Endodermal cell (in vitro differentiated cells): ENCODE data around the gene F2RL3. TPM values are rescaled to one million over a fixed set of nuclear protein-coding genes. Genes with fewer than 3 reads are reported as not detected.

Experiments
- DNase-seq: peaks from one replicate; pipeline ENCODE4 v3.0.0-alpha.2; 2017
- H3K27ac ChIP-seq: 2 replicates; pipeline ENCODE4 v1.5.1; 2013; ENCODE audit warnings: mild to moderate bottlenecking, low read depth, low read length, moderate library complexity
- H3K27me3 ChIP-seq: 2 replicates; pipeline ENCODE4 v1.6.1; 2013; ENCODE audit warnings: mild to moderate bottlenecking, low read length, moderate library complexity; ENCODE audit not compliant: insufficient read depth, control insufficient read depth, poor library complexity, severe bottlenecking
- H3K36me3 ChIP-seq: 2 replicates; pipeline ENCODE4 v1.7.0; 2013; ENCODE audit warnings: mild to moderate bottlenecking, low read length, moderate library complexity; ENCODE audit not compliant: control insufficient read depth, insufficient read depth
- H3K4me1 ChIP-seq: one replicate; pipeline ENCODE4 v1.7.0; 2013; ENCODE audit warnings: low read length; ENCODE audit not compliant: control insufficient read depth, insufficient read depth
- H3K4me3 ChIP-seq: 2 replicates; pipeline ENCODE4 v1.5.1; 2013; ENCODE audit warnings: mild to moderate bottlenecking, low read length, moderate library complexity
- H3K9ac ChIP-seq: 2 replicates; pipeline ENCODE4 v1.6.1; 2013; ENCODE audit warnings: mild to moderate bottlenecking, low read length, moderate library complexity; ENCODE audit not compliant: poor library complexity, severe bottlenecking; ENCODE audit errors: extremely low read depth
- H3K9me3 ChIP-seq: 2 replicates; pipeline ENCODE4 v1.6.1; 2013; ENCODE audit warnings: mild to moderate bottlenecking, low read length, moderate library complexity; ENCODE audit not compliant: control insufficient read depth
- H3K27ac Mint-ChIP-seq: 2 replicates; pipeline ENCODE4 v1.8.0; 2020; ENCODE audit warnings: mixed read lengths
- H3K27me3 Mint-ChIP-seq: 2 replicates; pipeline ENCODE4 v1.8.0; 2021; ENCODE audit warnings: mild to moderate bottlenecking, mixed read lengths; ENCODE audit not compliant: insufficient read depth
- H3K36me3 Mint-ChIP-seq: 2 replicates; pipeline ENCODE4 v1.8.0; 2020; ENCODE audit warnings: low read depth, mixed read lengths
- H3K4me1 Mint-ChIP-seq: 2 replicates; pipeline ENCODE4 v1.8.0; 2020; ENCODE audit warnings: mixed read lengths
- H3K4me3 Mint-ChIP-seq: 2 replicates; pipeline ENCODE4 v1.8.0; 2020; ENCODE audit warnings: mild to moderate bottlenecking, moderate library complexity, mixed read lengths
- H3K9me3 Mint-ChIP-seq: 2 replicates; pipeline ENCODE4 v1.8.0; 2020; ENCODE audit warnings: mild to moderate bottlenecking, mixed read lengths
- CTCF ChIP-seq: fragments of 200-600 bp; sonication (generic); conservative IDR thresholded peaks from 2 replicates; pipeline ENCODE4 v1.5.0; 2021; ENCODE audit warnings: antibody characterized with exemption, mild to moderate bottlenecking
- WGBS, 2 experiments: methylation state at CpG; one replicate each; pipeline versions ENCODE4 v1.1.5 to v1.1.7; 2013; ENCODE audit warnings: missing lambda C conversion rate in 2 of 2, mixed read lengths in 1 of 2; ENCODE audit not compliant: insufficient coverage in 1 of 2, insufficient read length in 1 of 2; 5-methylcytosine and 5-hydroxymethylcytosine counted together
- total RNA-seq, 2 donors: library from RNA; stranded (reverse); fragmentation: NEBNext Ultra II Directional in 1 of 2; extraction: Animal tissue kit (Norgen Biotek cat#: 25700) in 1 of 2; gene quantifications; 2 replicates in 1 of 2; 3 replicates in 1 of 2; pipeline ENCODE4 v1.2.1, GENCODE V29; 2021

The F2RL3 gene
- total RNA-seq, 2 donors from 2014 or later, result not detected

GRCh38 chr19:16901491-16902175, 12.8 kb downstream of the F2RL3 start:
- Histone ChIP-seq H3K9me3 (no peaks in the 10 kb centered on the region), H3K4me3 (no peak overlapping the region), H3K9ac (no peak overlapping the region), H3K36me3 (no peaks in the 10 kb centered on the region), H3K27me3 (peaks cover 17% of the 10 kb centered on the region), H3K27ac (no peak overlapping the region), H3K4me1 (no peaks in the 10 kb centered on the region)
- TF ChIP-seq CTCF, result no peak
- H3K36me3 Mint-ChIP-seq, result no peaks in the 10 kb centered on the region
- no peak overlapping the region for H3K27ac Mint-ChIP-seq
- no peaks in the 10 kb centered on the region for H3K4me1 Mint-ChIP-seq
- H3K27me3 Mint-ChIP-seq, result peaks cover 19% of the 10 kb centered on the region
- no peak overlapping the region for H3K4me3 Mint-ChIP-seq
- WGBS, 2 experiments, result 90 to 92% methylated on average over 13 to 19 of the region's 19 CpGs
- no peak for DNase-seq
- H3K9me3 Mint-ChIP-seq, result no peaks in the 10 kb centered on the region

- Mint-ChIP-seq H3K27me3 (peaks cover 19% of the 10 kb centered on the region), H3K9me3 (no peaks in the 10 kb centered on the region), H3K4me3 (no peak overlapping the region), H3K27ac (no peak overlapping the region), H3K4me1 (no peaks in the 10 kb centered on the region), H3K36me3 (no peaks in the 10 kb centered on the region)
- WGBS, 2 experiments, result 88 to 92% methylated on average over 7 to 12 of the region's 12 CpGs
- TF ChIP-seq CTCF, result no peak
- peaks cover 15% of the 10 kb centered on the region for H3K27me3 ChIP-seq
- H3K4me1 ChIP-seq, result no peaks in the 10 kb centered on the region
- no peak for DNase-seq
- H3K36me3 ChIP-seq, result no peaks in the 10 kb centered on the region
- H3K9ac ChIP-seq, result no peak overlapping the region
- no peak overlapping the region for H3K27ac ChIP-seq
- H3K4me3 ChIP-seq, result no peak overlapping the region
- no peaks in the 10 kb centered on the region for H3K9me3 ChIP-seq
These were observed 13.7 kb downstream of the F2RL3 start for GRCh38 chr19:16902545-16902944.

- Mint-ChIP-seq H3K4me1 (no peaks in the 10 kb centered on the region), H3K9me3 (no peaks in the 10 kb centered on the region), H3K27me3 (peaks cover 12% of the 10 kb centered on the region), H3K27ac (no peak overlapping the region), H3K4me3 (no peak overlapping the region), H3K36me3 (no peaks in the 10 kb centered on the region)
- Histone ChIP-seq H3K27ac (no peak overlapping the region), H3K27me3 (peaks cover 7% of the 10 kb centered on the region), H3K4me3 (no peak overlapping the region), H3K4me1 (no peaks in the 10 kb centered on the region), H3K9ac (no peak overlapping the region), H3K9me3 (no peaks in the 10 kb centered on the region), H3K36me3 (no peaks in the 10 kb centered on the region)
- DNase-seq, result no peak
- no peak for TF ChIP-seq CTCF
- 91% methylated on average over 7 of the region's 7 CpGs; no CpG with 5 or more reads in 1 of the 2 experiments for WGBS, 2 experiments
These were observed 14.5 kb downstream of the F2RL3 start for GRCh38 chr19:16903347-16903746.
